HUDEP-2 (cell line): ENCODE data around the gene PPP4R4.
"Not testable (repeated sequence)": the region's sequence is repeated elsewhere in the genome, so short reads cannot be mapped to it uniquely, and the experiment has no call there.

ENCODE experiments used
- DNase-seq, 76 experiments: peaks; one replicate each; lab custom pipeline; 2025; ENCODE audit not compliant: unreplicated experiment in 76 of 76; lab: John Stamatoyannopoulos, UW

Gene PPP4R4

GRCh38 chr14:94143239-94143638 lies 30.9 kb upstream of the PPP4R4 start:
- peak in 9 of 76 experiments; percentile 1 to 17 (median 7) for DNase-seq

GRCh38 chr14:94143711-94144110 lies 30.4 kb upstream of the PPP4R4 start:
- DNase-seq, result no peak

GRCh38 chr14:94144765-94145164 lies 29.4 kb upstream of the PPP4R4 start:
- no peak for DNase-seq

GRCh38 chr14:94145902-94146527 lies 28.1 kb upstream of the PPP4R4 start:
- DNase-seq, result no peak

- no peak for DNase-seq
Measured at GRCh38 chr14:94152676-94153075, 21.4 kb upstream of the PPP4R4 start.

- no peak for DNase-seq
Measured at GRCh38 chr14:94153750-94154342, 20.3 kb upstream of the PPP4R4 start.

- DNase-seq, result not testable (repeated sequence)
Measured at GRCh38 chr14:94156143-94156542, 18.0 kb upstream of the PPP4R4 start.

- no peak for DNase-seq
Measured at GRCh38 chr14:94157197-94157596, 16.9 kb upstream of the PPP4R4 start.

GRCh38 chr14:94158239-94158883 lies 15.8 kb upstream of the PPP4R4 start:
- no peak for DNase-seq

GRCh38 chr14:94161058-94161457 lies 13.1 kb upstream of the PPP4R4 start:
- DNase-seq, result no peak

- no peak for DNase-seq
Measured at GRCh38 chr14:94161981-94162380, 12.1 kb upstream of the PPP4R4 start.

GRCh38 chr14:94162466-94162865 lies 11.7 kb upstream of the PPP4R4 start:
- DNase-seq, result no peak

- no peak for DNase-seq
Measured at GRCh38 chr14:94163796-94164195, 10.3 kb upstream of the PPP4R4 start.

- no peak for DNase-seq
Measured at GRCh38 chr14:94164685-94165431, 9.3 kb upstream of the PPP4R4 start.

- no peak for DNase-seq
Measured at GRCh38 chr14:94165744-94166143, 8.4 kb upstream of the PPP4R4 start.

GRCh38 chr14:94170136-94170535 lies 4.0 kb upstream of the PPP4R4 start:
- no peak for DNase-seq

GRCh38 chr14:94171208-94171607 lies 2.9 kb upstream of the PPP4R4 start:
- DNase-seq, result no peak

GRCh38 chr14:94172545-94172944 lies 1.6 kb upstream of the PPP4R4 start:
- DNase-seq, result no peak

GRCh38 chr14:94173471-94173884 lies 644 bp upstream of the PPP4R4 start:
- peak in 5 of 76 experiments; percentile 1 to 7 (median 4) for DNase-seq

GRCh38 chr14:94174604-94175010 lies 485 bp downstream of the PPP4R4 start:
- DNase-seq, result no peak

GRCh38 chr14:94175011-94175745 lies 1.1 kb downstream of the PPP4R4 start:
- DNase-seq, result no peak
